ENCODE data around the gene PCDHGB1. TPM values are rescaled to one million over a fixed set of nuclear protein-coding genes. Genes with fewer than 3 reads are reported as not detected.

PCDHGB1 gene
- total and polyA plus RNA-seq, 2 donors (not counting 3 experiments of a cell fraction or from before 2014, with no cell fraction given), result 0.39 to 0.62 TPM

GRCh38 chr5:141306630-141307029 lies 43.3 kb upstream of the PCDHGB1 start:
- Histone ChIP-seq H3K79me2 (ENCODE audit: control insufficient read depth, insufficient read depth, low read length) (no peaks in the 10 kb centered on the region), H3K4me1 (ENCODE audit: control insufficient read depth, extremely low read depth, insufficient read depth, low read length) (no peaks in the 10 kb centered on the region), H2AFZ (ENCODE audit: low read depth, low read length) (no peak overlapping the region), H3K4me2 (ENCODE audit: insufficient read depth, low read length) (no peak overlapping the region), H3K4me3 (replicated peaks in 1 of 3; ENCODE audit: insufficient read depth in 1 of 3, low read depth in 1 of 3, low read length in 3 of 3) (no peak overlapping the region), H3K27me3 (ENCODE audit: control insufficient read depth in 2 of 2, insufficient read depth in 2 of 2, low read length in 2 of 2) (no peaks in the 10 kb centered on the region), H3K36me3 (ENCODE audit: control insufficient read depth in 2 of 2, extremely low read depth in 1 of 2, insufficient read depth in 2 of 2, low read length in 2 of 2) (no peaks in the 10 kb centered on the region), H3K9ac (replicated peaks; ENCODE audit: extremely low read depth, insufficient read depth, low read length) (no peak overlapping the region), H3K9me3 (replicated peaks; ENCODE audit: control insufficient read depth, insufficient read depth, low read length) (no peaks in the 10 kb centered on the region), H3K27ac (ENCODE audit: insufficient read depth, low read depth, low read length) (no peak overlapping the region), H4K20me1 (replicated peaks; ENCODE audit: control insufficient read depth, extremely low read depth, insufficient read depth, low read length) (no peaks in the 10 kb centered on the region), H3K9me1 (replicated peaks; ENCODE audit: control insufficient read depth, extremely low read depth, insufficient read depth, low read length) (no peaks in the 10 kb centered on the region)
- BruUV-seq (replicated peaks), result no TSS peak
- FAIRE-seq, result no peak
- ChIA-PET POLR2A (no interaction called here), CTCF (interaction anchor here (0.5 kb wide), 1 partner anchor 26 kb away, joined by 3 read pairs; no protein-coding TSS in a partner anchor)
- dilution Hi-C loops (cut with MboI; ENCODE audit: extremely low pct_ligation_motif_present, low sequenced_read_pairs), result no loop called here
- TF ChIP-seq MAX (IDR thresholded peaks at IDR 0.05; ENCODE audit: insufficient read depth, insufficient read length) (no peak), FOS (IDR thresholded peaks at IDR 0.05; ENCODE audit: borderline replicate concordance, insufficient read depth, low read length) (no peak), CTCF (IDR thresholded peaks at IDR 0.05; ENCODE audit: extremely low read depth in 1 of 2, insufficient read depth in 1 of 2, low read depth in 1 of 2, low read length in 2 of 2) (no peak), POLR2A (IDR thresholded peaks at IDR 0.05; ENCODE audit: low read depth, low read length) (no peak), MYC (IDR thresholded peaks at IDR 0.05; ENCODE audit: low read depth, low read length) (no peak), POLR2AphosphoS5 (IDR thresholded peaks at IDR 0.05; ENCODE audit: insufficient read depth, low read depth, low read length) (no peak), EZH2 (IDR thresholded peaks at IDR 0.05; ENCODE audit: borderline replicate concordance, low read depth, low read length, severe bottlenecking) (no peak), GATA2 (IDR thresholded peaks at IDR 0.05; ENCODE audit: insufficient read depth, insufficient read length, low read depth, low read length) (no peak), JUN (IDR thresholded peaks at IDR 0.05; ENCODE audit: borderline replicate concordance, insufficient read depth, insufficient read length, low read depth) (no peak)
- DNase-seq (ENCODE audit: low read depth, low spot score), result no peak
- intact Hi-C loops (cut with micrococcal nuclease), result no loop called here

All from endothelial cell of umbilical vein (primary cell).